Central memory CD4-positive, alpha-beta T cell (primary cell): ENCODE data around the gene KIAA0232.
"Not testable (repeated sequence)": the region's sequence is repeated elsewhere in the genome, so short reads cannot be mapped to it uniquely, and the experiment has no call there.

Experiments
- DNase-seq: peaks from one replicate; pipeline ENCODE4 v3.0.0; 2022

The KIAA0232 gene

DNA sequence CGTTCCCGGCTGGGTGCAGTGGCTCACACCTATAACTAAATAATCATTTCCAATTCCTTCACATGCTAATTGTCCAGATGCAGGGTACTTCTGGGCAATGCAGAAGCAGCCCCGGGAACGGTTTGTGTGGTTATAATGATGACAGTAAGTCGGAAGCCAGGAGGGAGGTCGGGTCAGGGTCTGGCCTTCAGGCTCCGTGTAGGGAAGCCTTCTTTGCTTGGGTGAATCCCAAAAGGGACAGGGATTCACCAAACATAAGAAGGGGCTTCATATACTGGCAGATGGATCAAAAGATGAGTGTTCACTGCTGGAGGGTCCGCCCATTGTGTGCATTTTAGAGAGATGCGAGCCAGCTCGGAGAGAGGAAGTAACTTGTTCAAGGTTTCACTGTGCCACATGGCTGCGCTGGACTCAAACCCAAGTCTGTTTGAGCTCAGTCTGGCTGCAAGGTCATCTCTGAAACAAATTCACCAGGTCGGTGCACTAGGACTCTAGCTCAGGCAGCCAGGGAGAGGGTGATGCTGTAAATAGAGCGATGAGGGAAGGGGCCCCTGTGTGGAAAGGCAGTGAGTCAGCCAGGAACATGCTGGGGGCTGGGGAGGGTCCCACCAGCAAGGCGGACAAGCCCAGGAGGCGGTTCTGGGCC lies 4.8 kb upstream of the KIAA0232 start:
- no peak for DNase-seq

DNA sequence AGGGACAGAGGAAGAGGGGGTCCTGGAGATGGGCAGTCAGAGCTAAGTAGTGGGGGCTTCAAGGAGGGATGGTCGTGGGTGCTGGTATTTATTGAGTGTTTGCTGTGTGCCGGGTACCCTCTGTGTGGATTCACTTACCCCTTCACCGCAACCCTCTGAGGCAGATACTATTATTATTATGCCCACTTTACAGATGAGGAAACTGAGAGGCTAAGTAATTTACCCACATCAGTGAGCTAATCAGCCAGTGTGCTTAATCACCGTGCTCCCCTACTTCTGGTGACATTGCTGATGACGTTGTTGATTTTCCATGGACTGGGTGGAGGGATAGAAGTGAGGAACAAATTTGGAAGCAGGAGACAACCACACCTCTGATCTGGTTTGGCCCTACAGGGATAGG lies 4.1 kb upstream of the KIAA0232 start:
- DNase-seq: no peak

DNA sequence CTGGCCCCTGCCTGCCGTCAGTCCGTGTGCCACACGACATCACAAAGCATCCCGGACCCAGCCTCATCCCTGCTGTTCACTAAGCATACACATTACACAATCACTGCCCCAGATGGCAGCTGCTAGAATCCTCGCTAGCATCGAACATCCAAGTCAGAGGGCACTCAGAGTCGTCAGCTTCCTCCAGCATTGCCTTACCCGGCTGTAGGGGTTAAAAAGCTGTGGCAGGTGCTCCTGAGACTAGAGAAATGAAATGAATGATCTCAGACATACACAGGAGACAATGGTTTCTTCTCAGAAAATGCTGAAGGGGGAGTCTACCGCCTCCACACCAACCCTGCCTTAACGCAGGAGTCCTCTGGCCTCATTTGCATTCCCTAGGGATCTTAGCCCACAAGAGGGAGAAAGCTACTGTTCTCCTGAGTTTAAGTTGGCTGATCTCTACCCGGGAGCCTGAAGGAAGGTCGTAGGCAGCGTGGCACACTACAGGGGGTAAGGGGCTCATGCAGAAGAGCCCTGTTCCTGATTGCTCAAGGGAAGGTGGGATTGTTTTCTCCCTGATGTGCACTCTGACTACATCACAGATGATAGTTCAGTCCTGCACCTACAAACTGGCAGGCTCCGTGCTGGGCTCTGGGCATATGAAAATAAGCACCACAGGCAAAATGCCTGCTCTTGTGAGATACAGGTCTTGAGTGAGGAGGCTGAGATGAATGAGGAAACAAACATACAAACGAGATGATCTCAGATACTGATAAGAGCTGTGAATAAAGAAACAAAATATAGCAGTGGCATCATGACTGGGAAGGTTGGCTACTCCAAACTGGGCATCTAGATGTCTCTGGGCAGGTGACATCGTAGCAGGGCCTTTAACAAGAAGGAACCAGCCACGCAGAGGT lies 2.6 kb upstream of the KIAA0232 start:
- DNase-seq: no peak

DNA sequence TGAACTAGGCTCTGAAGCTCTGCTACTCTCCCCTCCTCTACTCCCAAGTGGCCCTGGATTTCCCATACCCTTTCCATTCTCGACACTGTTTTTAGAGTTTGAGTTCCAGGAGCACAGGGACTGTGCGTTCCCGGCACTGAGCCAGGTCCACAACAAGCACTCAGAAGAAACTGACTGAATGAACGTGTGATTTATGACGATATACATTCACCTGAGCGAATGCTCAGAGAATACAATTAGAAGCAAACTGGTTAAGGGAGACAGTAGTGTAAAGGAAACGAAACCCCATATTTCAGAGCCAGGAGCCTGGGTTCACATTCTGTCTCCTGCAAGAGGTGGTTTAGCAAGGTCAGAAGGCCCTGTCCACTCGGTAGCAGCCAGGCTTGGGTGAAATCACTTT lies 1.4 kb upstream of the KIAA0232 start:
- DNase-seq: no peak

DNA sequence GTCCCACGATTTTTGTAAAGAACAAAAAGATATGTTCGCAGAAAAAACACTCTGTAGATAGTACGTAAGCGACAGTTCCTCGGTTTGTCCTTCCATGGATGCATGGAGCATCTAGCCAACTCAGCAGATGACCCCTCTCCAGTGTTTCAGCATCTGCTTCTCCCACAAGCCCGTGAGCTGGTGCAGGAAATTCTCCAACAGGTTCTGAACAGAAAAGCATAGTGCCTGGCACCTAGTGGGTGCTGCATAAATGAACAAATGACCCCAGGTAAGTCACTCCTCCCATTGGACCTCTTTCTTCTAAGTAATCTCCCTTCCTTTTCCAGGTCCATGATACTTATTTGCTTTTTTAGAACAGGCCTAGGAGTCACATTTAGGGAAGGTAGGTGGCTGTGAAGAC lies 966 bp upstream of the KIAA0232 start:
- DNase-seq: no peak

DNA sequence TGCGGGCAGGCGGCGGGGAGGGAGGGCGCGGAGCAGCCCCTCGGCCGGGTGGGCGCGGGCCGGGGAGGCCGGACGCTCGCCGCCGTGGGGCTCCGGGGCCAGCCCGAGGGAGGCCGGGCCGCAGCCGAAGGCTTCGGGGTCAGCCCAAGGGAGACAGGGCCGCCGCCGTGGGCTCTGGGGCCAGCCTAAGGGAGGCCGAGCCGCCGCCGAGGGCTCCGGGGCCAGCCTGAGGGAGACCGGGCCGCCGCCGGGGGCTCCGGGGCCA lies 251 bp downstream of the KIAA0232 start:
- no peak for DNase-seq

DNA sequence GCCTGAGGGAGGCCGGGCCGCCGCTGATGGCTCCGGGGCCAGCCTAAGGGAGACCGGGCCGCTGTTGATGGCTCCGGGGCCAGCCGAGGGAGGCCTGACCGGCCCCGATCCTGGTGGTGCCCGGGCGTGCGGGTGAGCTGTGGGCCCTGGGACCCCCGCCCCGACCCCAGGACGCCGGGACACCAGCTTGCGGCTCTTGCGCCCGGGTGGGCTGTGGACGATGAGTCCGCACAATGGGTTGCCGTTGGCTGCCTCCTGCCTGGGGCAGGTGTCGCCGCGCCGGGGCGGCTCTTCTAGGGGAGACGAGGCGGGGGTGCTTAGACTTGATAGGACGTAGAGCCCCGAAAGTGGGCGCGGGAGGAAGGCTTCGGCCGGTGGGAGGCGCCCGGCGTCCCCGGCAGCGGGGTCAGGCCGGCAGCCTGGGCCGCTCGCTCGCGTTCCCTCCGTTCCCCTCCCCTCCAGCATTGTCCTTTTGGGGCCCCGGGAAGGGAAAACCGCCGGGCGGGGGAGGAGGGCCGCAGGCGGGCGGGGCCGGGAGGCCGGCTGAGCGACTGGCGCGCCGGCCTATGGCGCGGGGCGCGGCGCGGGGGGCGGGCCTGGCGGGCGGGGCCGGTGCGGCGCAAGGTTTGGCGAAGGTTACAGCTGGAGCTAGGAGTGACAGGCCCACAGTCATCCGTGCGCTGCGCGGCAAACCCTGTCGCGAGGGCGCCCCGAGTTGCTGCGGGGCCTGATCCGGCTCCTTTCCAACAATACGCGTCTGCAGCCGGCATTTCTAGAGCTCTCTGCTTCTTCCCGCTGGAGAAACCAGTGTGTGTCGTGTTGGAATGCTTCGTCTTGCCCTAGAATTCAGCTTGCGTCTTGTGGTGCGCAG lies 819 bp downstream of the KIAA0232 start:
- peak; percentile 84 for DNase-seq

DNA sequence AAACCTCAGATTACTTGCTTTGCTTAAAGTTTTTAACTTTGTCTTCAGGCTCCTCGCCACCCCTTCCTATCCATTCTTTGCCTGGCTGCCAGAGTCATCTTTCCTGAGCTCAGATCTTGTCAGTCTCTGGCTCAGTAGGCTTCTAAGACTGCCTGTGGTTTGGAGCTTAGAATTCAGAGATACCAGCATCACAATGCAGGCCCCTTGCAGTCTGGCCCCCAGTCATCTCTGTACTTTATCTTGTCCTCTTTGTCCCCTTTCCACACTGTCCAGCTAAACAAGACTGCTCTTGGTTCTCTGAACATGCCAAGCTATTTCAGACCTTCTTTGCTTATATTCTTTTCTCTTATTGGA lies 3.0 kb downstream of the KIAA0232 start:
- DNase-seq: no peak

DNA sequence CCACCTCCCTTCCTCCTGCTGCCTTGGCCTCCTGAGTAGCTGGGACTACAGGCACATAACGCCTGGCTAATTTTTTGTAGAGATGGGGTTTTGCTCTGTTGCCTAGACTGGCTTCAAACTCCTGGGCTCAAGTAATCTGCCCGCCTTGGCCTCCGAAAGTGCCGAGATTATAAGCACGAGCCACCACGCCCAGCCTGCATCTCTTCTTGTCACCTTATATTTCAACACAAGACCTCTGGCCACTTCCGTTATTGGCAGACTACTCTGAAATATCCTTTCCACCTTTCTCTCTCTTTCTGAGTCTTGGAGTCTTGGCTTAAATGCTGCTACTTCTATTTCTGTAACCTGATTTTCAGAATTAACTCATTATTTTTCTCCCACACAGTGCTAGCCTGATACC lies 5.6 kb downstream of the KIAA0232 start:
- DNase-seq: no peak

DNA sequence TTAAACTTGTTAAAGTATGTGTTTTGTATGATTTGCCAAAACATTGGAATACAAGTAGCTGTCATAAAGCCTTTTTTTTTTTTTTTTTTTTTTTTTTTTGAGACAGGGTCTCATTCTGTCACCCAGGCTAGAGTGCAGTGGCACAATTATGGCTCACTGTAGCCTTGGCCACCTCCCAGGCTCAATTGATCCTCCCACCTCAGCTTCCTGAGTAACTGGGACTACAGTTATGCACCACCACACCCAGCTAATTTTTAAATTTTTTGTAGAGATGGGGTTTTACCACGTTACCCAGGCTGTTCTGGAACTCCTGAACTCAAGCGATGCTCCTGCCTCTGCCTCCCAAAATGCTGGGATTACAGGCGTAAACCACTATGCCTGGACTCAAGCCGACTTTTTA lies 8.7 kb downstream of the KIAA0232 start:
- DNase-seq: not testable (repeated sequence)

DNA sequence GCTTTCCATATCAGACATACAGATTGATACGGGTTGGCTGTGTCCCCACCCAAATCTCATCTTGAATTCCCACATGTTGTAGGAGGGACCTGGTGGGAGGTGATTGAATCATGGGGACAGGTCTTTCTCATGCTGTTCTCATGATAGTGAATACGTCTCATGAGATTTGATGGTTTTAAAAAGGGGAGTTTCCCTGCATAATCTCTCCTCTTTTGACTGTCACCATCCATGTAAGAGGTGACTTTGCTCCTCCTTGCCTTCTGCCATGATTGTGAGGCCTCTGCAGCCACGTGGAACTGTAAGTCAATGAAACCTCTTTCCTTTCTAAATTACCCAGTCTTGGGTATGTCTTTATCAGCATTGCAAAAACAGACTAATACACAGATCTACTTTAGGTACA lies 9.3 kb downstream of the KIAA0232 start:
- DNase-seq: not testable (repeated sequence)

DNA sequence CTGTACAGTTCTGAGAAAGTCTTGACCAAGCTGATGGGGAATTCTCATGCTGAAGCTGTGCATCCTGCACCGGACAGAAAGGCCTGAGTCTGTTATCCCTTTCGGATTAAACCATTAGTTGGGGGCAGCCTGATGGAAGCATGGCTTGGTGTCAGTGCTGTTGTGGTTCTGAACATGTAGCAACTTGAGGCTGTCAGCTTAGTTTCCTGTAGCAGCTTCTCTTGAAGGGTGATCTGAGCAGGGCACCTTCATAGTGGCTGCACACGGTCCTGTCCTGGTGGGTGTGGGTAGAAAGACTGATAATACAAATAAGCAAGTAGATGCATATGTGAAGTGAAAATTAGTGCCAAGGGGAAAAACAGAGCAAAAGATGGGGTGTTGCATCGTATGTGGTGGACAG lies 11.7 kb downstream of the KIAA0232 start:
- no peak for DNase-seq

DNA sequence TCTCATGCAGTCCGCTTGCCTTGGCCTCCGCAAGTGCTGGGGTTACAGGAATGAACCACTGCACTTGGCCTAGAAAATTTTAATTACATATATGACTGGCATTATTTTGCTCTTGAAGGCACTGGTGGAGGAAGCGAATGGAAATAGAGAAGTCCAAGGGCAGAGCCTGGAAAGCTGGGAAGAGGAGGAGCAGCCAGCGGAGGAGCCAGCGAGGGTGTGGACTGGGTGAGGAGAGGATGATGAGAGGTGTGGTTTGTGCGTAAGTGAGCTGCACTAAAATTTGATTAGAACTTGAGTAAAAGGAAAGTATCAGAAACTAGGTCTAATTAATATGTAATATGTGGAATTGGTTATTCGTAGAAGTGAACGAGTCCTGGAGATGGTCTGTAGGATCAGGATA lies 13.3 kb downstream of the KIAA0232 start:
- no peak for DNase-seq

DNA sequence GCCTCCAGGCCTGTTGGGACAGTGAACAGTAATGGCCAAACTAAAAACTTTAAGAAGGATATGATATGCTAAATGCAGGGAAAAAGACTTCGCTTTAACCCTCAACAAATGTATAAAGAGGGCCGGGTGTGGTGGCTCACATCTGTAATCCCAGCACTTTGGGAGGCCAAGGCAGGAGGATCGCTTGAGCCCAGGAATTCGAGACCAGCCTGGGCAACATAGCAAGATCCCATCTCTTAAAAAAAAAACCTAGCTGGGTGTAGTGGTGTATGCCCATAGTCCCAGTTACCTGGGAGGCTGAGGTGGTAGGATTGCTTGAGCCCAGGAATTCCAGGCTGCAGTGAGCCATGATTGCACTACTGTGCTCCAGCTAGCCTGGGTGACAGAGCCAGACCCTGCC lies 14.8 kb downstream of the KIAA0232 start:
- not testable (repeated sequence) for DNase-seq

DNA sequence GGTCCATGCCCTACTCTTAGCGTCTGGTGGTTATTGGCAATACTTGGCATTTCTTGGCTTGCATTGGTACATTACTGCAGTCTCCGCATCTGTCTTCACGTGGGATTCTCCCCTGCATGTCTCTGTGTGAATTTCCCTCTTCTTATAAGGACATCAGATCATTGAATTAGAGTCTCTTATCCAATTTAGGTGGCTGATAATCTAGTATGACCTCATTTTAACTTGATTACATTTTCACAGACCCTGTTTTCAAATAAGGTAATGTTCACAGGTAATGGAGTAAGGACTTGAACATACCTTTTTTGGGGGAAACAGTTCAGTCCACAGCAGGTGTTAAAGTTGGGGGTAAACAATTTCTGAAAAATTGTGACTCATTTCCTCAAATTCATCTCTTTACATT lies 16.6 kb downstream of the KIAA0232 start:
- no peak for DNase-seq

DNA sequence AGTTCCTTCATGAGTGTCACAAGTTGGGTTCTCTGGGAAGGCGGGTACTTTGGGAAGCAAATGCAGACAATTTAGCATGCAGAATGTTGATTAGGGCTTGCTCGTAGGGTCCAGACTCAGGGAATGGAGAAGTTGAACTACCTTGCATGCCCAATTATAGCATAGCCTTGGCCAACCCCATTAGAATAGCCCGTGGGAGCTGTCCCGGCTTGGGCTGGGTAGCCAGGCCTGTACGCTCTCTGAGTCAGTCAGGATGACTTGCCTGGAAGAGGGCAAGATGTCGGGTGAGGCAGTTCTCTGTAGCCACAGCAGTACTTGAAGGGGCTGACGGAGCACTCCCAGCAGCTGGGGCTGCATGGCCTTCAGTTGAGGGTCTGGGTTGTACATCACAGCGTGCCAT lies 19.5 kb downstream of the KIAA0232 start:
- no peak for DNase-seq

DNA sequence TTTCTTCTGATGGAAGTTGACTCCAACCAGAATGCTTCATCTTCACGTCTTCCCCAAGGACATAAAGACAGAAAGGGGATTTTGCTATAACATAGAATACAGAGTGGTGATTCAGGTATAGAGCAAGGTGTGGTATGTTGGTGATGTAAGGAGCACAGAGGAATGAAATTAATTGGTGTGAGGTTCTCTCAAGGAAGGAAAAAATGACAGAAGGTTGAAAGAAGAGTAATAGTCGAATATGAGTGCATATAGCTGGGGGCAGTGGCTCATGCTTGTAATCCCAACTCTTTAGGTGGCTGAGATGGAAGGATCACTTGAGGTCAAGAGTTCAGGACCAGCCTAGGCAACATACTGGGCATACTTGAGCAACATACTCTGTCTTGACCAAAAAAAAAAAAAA lies 20.1 kb downstream of the KIAA0232 start:
- no peak for DNase-seq

DNA sequence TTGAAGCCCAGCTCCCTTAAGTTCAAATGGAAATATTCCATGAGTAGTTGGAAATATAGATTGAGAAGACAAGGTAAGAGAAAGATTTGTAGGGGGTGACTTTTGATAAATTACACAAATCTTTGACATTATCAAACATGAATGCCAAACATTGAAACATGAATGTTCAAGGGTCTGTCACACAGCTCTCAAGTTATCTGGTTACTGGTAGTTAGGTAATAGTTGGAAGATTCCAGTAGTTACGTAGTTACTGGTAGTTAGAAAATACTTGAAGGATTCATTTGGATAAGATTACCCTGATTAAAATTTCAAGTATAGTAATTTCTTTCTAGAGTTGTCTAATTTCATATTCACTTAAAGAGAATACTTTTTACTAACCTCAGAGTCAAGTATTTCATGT lies 20.7 kb downstream of the KIAA0232 start:
- DNase-seq: no peak

DNA sequence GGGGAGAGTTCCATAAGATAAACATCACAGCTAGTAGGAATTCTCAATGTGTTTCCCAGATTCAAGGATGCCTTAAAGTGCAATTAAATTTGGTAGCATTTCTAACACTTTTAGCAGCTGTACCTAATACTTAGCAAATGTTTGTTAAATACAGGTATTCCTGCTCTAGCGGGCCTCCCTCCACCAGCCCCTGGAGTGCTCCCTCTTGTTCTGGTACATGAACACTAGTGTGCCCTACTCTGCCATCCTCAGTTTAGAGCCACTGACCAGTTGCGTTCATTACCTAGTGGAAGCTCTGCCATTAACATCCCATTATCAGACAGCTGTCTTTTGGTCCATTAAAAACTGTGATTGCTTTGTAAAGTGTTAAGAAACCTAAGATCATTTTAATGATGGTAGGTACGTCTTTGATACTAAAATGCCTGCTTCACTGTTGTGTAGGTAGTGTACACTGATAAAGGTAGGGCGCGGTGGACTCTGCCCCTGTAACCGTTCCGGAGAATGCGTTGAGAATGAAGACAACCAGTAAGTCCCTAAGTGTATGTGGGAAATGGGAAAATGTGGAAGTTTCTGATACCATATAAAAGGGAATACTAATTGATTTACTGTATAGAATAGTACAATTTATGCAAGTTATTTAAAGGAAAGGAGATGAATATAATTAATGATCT lies 21.7 kb downstream of the KIAA0232 start:
- no peak for DNase-seq

DNA sequence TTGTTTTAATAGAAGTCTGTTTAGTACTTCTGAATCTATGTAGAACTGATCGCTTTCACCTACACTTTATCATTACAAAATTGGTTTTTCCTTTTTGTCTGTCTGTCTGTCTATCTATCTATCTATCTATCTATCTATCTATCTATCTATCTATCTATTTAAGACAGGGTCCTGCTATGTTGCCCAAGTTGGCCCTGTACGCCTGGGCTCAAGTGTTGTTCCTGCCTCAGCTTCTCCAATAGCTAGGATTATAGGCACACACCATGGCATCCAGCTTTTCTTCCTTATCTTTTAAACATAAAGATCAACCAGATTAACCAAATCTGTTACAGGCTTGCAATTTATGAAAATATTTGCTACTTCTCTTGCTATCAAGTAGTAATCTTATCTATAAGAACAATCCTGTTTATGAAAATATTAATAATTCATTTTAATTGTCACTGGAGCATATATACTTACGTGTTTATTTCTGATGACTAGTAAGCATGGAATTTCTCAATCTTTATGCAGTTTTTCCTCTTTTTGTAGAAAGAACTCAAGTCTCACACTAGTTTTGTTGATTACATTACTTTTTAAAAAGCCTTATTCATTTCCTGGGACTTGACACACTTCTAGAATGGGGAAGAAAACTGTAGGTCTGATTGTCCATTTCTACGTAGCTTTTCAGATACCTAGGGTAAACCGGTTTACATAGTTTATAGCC lies 24.5 kb downstream of the KIAA0232 start:
- DNase-seq: no peak

DNA sequence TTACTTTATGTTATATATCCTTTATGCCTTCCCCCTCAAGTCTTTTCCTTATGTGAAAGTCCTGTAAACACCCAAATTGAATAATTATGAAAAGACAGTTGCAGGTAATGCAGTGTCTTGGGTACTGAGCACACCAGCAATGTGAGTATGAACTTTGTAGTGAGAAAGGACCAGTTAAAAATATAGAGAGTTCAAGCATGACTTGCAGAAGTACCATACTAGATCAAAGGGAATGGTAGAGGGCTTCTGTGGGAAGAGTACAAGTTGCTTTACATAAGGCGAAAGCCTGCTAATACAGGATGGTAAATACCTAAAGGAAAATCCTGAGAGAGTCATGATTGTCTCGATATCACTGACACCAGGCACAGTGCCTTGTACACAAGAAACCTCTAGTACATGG lies 25.7 kb downstream of the KIAA0232 start:
- no peak for DNase-seq

DNA sequence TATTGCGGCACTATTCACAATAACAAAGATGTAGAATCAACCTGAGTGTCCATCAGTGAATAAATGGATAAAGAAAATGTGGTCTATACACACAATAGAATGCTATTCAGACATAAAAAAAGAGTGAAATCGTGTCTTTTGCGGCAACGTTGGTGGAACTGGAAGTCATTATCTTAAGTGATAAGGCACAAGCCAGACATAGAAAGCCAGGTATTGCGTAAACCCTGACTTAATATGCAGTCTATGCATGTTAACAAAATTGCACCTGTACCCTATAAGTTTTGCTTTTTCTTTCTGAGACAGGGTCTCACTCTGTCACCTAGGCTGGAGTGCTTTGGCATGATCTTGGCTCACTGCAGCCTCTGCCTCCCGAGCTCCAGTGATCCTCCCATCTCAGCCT lies 28.6 kb downstream of the KIAA0232 start:
- no peak for DNase-seq

DNA sequence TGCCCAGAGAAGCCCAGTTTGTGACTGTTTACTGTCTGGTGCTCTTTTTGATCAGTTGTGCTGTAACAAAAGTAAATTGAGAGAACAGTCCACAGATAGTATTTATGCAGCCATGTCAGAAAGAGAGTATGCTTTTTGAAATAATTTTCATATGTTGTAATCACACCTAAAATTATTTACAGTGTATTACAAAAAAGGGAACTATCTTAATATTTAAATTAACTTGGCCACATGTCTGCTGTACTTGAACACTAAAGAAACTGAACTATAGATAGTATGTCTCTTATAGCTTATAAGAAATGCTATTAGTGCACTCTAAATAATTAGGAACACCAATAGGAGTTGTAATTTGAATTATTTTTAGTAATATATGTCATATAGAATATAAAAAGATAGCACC lies 30.2 kb downstream of the KIAA0232 start:
- DNase-seq: no peak
